Activated T-cell treated with anti-CD3 and anti-CD28 coated beads, Interleukin-2, amount 50 U/mL, for 4 hours (primary cell): ENCODE measurements around the gene ZNF511. TPM values are rescaled to one million over a fixed set of nuclear protein-coding genes. Genes with fewer than 3 reads are reported as not detected.
A peak's percentile ranks its signal among the peaks of the same experiment; 100 is the strongest.
"Not testable (repeated sequence)": the region's sequence is repeated elsewhere in the genome, so short reads cannot be mapped to it uniquely, and the experiment has no call there.

Experiments used
- ATAC-seq, 2 donors: fragments of 200-7000 bp; cut with Tn5 transposase; one replicate each; pipeline ENCODE4 v1.10.0; 2021
- DNase-seq: peaks from one replicate; pipeline ENCODE4 v3.0.0-alpha.2; 2020
- H3K27me3 Mint-ChIP-seq: one replicate; pipeline ENCODE4 v1.8.0; 2021; ENCODE audit warnings: low read depth, mixed read lengths
- H3K36me3 Mint-ChIP-seq: one replicate; pipeline ENCODE4 v1.8.0; 2022; ENCODE audit warnings: mixed read lengths; ENCODE audit not compliant: insufficient read depth
- H3K4me1 Mint-ChIP-seq: one replicate; pipeline ENCODE4 v1.8.0; 2021; ENCODE audit warnings: low read depth, mixed read lengths
- H3K4me3 Mint-ChIP-seq: one replicate; pipeline ENCODE4 v1.8.0; 2021; ENCODE audit warnings: mild to moderate bottlenecking, moderate library complexity, mixed read lengths
- H3K9me3 Mint-ChIP-seq: one replicate; pipeline ENCODE4 v1.8.0; 2021; ENCODE audit warnings: mixed read lengths
- total RNA-seq, 3 donors: library from RNA; stranded (reverse); gene quantifications; one replicate each; pipeline ENCODE4 v1.2.1, GENCODE V29; 2021

ZNF511 gene
- total RNA-seq, 3 donors from 2014 or later: 84.4 to 117 (median 97.3) TPM

DNA sequence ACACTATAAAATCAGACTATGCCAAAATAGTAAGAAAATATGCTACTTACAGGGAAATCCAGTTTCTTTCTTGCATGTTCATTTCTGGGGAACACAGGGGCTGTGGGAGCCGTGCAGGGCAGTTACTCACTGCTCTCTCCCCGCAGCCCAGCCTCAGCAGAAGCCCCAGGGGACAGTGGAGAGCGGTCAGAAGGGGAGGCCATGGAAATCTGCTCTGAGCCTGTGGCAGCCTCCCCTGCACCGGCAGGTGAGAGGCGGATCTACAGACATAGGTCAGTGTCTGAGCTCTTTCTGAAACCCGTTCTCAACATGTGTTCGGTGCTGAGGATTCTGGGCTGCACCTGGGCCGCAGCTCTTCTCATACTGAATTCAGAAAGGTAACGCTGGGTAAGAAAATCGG lies 2.9 kb downstream of the ZNF511 start:
- Mint-ChIP-seq H3K36me3 (peaks cover 8% of the 10 kb centered on the region), H3K9me3 (no peaks in the 10 kb centered on the region), H3K4me1 (peaks cover 12% of the 10 kb centered on the region), H3K27me3 (no peaks in the 10 kb centered on the region), H3K4me3 (no peak overlapping the region)
- DNase-seq (no peak), ATAC-seq (no peak)

DNA sequence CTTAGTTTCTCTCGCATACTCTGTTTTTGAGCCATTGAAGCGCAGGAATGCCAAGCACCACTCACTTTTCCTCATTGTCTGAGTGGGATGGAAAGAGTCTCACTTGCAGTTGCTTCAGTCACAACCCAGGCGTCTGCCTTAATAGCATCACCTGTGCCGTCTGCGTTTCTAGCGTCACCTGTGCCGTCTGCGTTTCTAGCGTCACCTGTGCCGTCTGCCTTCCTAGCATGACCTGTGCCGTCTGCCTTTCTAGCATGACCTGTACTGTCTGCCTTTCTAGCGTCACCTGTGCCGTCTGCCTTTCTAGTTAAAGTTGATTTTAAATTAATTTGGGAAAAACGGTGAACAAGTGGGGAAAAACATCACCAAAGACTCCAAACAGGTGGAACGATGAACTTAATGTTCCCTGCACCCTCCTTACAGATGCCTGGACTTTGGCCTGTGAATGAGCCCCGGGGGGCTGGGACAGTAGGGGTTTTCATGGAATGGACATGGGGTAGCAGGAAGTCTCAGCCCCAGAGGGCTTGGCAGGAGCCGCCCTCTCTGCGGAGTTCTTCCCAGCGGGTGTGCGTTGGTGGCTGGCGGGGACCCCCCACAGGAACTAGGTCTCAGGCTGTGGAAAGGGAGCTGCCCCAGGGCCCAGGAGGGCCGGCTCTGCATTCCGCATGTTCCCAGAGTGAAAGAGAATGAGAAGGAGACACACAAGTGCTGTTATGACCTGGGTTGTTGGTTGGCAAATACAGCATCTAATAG lies 3.5 kb downstream of the ZNF511 start:
- ATAC-seq (no peak), DNase-seq (no peak)
- Mint-ChIP-seq H3K4me1 (peaks cover 7% of the 10 kb centered on the region), H3K36me3 (peaks cover 8% of the 10 kb centered on the region), H3K4me3 (no peak overlapping the region), H3K27me3 (no peaks in the 10 kb centered on the region), H3K9me3 (no peaks in the 10 kb centered on the region)

- H3K36me3 Mint-ChIP-seq: peaks cover 8% of the 10 kb centered on the region
- DNase-seq (no peak), ATAC-seq (no peak)
- H3K4me1 Mint-ChIP-seq: peaks cover 1% of the 10 kb centered on the region
- H3K4me3 Mint-ChIP-seq: no peak overlapping the region
- no peaks in the 10 kb centered on the region for H3K9me3 Mint-ChIP-seq
- no peaks in the 10 kb centered on the region for H3K27me3 Mint-ChIP-seq
These were observed 4.0 kb downstream of the ZNF511 start for GRCh38 chr10:133312769-133313145.

GRCh38 chr10:133313192-133313591 lies 4.5 kb downstream of the ZNF511 start:
- DNase-seq: no peak
- no peak for ATAC-seq

DNA sequence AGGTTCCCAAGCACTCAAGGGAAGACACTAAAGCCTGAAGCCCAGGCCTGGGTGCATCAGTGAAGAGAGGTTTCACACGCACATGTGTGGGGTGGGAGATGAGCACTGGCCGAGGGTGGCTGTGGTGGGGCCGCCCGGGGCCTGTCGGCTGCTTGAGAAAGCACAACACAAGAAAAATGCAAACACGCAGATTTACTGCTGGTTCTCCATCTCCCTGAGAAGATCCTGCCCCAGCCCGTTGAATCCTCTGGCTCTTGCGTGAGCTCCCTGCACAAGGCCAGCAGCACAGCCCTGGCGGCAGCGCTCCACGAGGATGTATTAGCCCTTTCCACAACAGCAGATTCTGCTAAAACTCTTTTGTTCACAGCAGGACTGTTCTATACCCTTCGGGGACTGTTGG lies 6.2 kb downstream of the ZNF511 start:
- Mint-ChIP-seq H3K9me3 (no peaks in the 10 kb centered on the region), H3K4me1 (peaks cover 6% of the 10 kb centered on the region), H3K4me3 (no peak overlapping the region), H3K36me3 (peaks cover 8% of the 10 kb centered on the region), H3K27me3 (peaks cover 7% of the 10 kb centered on the region)
- no peak for ATAC-seq
- no peak for DNase-seq

More at GRCh38 chr10:133313192-133313591, 4.5 kb downstream of the ZNF511 start:
- no peak overlapping the region for H3K4me3 Mint-ChIP-seq
- H3K36me3 Mint-ChIP-seq: peaks cover 8% of the 10 kb centered on the region
- H3K27me3 Mint-ChIP-seq: no peaks in the 10 kb centered on the region
- H3K4me1 Mint-ChIP-seq: no peaks in the 10 kb centered on the region
- no peaks in the 10 kb centered on the region for H3K9me3 Mint-ChIP-seq

DNA sequence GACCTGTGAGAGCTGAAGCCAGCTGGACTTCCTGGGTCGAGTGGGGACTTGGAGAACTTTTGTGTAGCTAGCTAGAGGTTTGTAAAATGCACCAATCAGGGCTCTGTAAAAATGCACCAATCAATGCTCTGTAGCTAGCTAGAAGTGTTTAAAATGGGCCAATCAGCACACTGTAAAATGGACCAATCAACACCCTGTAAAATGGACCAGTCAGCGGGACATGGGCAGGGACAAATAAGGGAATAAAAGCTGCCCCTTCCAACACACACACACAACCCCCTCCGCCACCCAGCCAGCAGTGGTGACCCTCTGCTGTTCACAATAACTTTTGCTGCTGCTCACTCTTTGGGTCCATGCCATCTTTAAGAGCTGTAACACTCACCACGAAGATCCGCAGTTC lies 7.1 kb downstream of the ZNF511 start:
- H3K4me3 Mint-ChIP-seq: no peak overlapping the region
- H3K9me3 Mint-ChIP-seq: no peaks in the 10 kb centered on the region
- peaks cover 12% of the 10 kb centered on the region for H3K27me3 Mint-ChIP-seq
- DNase-seq: no peak
- peaks cover 4% of the 10 kb centered on the region for H3K36me3 Mint-ChIP-seq
- ATAC-seq: no peak
- H3K4me1 Mint-ChIP-seq: peaks cover 6% of the 10 kb centered on the region

DNA sequence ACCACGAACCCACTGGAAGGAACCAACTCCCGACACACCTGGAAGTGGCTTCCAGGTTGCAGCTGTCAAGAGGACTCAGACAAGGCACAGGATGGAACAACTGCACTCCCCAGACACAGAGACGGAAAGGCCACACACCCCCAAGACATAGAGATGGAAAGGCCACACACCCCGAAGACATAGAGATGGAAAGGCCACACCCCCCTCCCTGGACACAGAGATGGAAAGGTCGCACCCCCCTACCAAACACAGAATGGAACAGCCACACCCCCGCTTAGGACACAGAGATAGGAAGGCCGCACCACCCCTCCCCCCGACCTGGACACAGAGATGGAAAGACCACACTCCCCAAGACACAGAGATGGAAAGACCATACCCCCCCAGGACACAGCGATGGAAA lies 7.6 kb downstream of the ZNF511 start:
- Mint-ChIP-seq H3K36me3 (peaks cover 4% of the 10 kb centered on the region), H3K4me3 (no peak overlapping the region), H3K4me1 (peaks cover 6% of the 10 kb centered on the region), H3K9me3 (no peaks in the 10 kb centered on the region), H3K27me3 (peaks cover 12% of the 10 kb centered on the region)
- DNase-seq (no peak), ATAC-seq (no peak)

DNA sequence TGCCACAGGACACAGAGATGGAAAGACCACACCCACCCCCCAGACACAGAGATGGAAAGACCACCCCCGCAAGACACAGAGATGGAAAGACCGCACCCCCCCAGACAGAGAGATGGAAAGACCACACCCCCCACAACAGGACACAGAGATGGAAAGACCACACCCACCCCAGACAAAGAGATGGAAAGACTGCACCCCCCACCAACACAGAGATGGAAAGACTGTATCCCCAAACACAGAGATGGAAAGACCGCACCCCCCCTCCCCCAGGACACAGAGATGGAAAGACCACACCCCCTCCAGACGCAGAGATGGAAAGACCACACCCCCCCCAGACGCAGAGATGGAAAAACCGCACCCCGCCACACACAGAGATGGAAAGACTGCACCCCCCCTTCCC lies 8.0 kb downstream of the ZNF511 start:
- ATAC-seq: no peak
- no peaks in the 10 kb centered on the region for H3K9me3 Mint-ChIP-seq
- H3K36me3 Mint-ChIP-seq: peaks cover 4% of the 10 kb centered on the region

GRCh38 chr10:133318494-133319127 lies 9.9 kb downstream of the ZNF511 start:
- ATAC-seq: peak; percentile 86 to 88
- peak; percentile 58 for DNase-seq
- Mint-ChIP-seq H3K27me3 (peaks cover 14% of the 10 kb centered on the region), H3K36me3 (no peaks in the 10 kb centered on the region), H3K9me3 (no peaks in the 10 kb centered on the region), H3K4me1 (peaks cover 6% of the 10 kb centered on the region), H3K4me3 (peak overlapping the region; percentile 64)

More for the DNA sequence above, 8.0 kb downstream of the ZNF511 start:
- peaks cover 6% of the 10 kb centered on the region for H3K4me1 Mint-ChIP-seq
- H3K27me3 Mint-ChIP-seq: peaks cover 12% of the 10 kb centered on the region
- no peak overlapping the region for H3K4me3 Mint-ChIP-seq
- DNase-seq: no peak

- not testable (repeated sequence) for ATAC-seq, H3K4me3 Mint-ChIP-seq, H3K9me3 Mint-ChIP-seq, H3K4me1 Mint-ChIP-seq, H3K36me3 Mint-ChIP-seq, DNase-seq
- H3K27me3 Mint-ChIP-seq: peaks cover 16% of the 10 kb centered on the region
These were observed 12.2 kb downstream of the ZNF511 start for GRCh38 chr10:133320852-133321422.

- H3K27me3 Mint-ChIP-seq: peaks cover 26% of the 10 kb centered on the region
- not testable (repeated sequence) for DNase-seq, H3K9me3 Mint-ChIP-seq, H3K4me3 Mint-ChIP-seq, H3K4me1 Mint-ChIP-seq, ATAC-seq, H3K36me3 Mint-ChIP-seq
These were observed 13.5 kb downstream of the ZNF511 start for GRCh38 chr10:133322064-133322709.

- Mint-ChIP-seq H3K27me3 (peaks cover 39% of the 10 kb centered on the region), H3K9me3 (no peaks in the 10 kb centered on the region), H3K36me3 (no peaks in the 10 kb centered on the region), H3K4me1 (peaks cover 7% of the 10 kb centered on the region), H3K4me3 (no peak overlapping the region)
- DNase-seq: peak; percentile 51
- peak; percentile 62 to 70 for ATAC-seq
These were observed 15.6 kb downstream of the ZNF511 start for GRCh38 chr10:133324198-133324792.

GRCh38 chr10:133324857-133325260 lies 16.1 kb downstream of the ZNF511 start:
- DNase-seq: no peak
- Mint-ChIP-seq H3K4me3 (no peak overlapping the region), H3K4me1 (peaks cover 8% of the 10 kb centered on the region), H3K9me3 (no peaks in the 10 kb centered on the region), H3K36me3 (no peaks in the 10 kb centered on the region), H3K27me3 (peaks cover 39% of the 10 kb centered on the region)
- ATAC-seq: no peak
